Measurements from ENCODE around the gene IL1R1. TPM values are rescaled to one million over a fixed set of nuclear protein-coding genes. Genes with fewer than 3 reads are reported as not detected.

The IL1R1 gene
- total and polyA plus RNA-seq, 2 of the 4 experiments (the other 2 are of a cell fraction), result 6.5 to 13.8 TPM

DNA sequence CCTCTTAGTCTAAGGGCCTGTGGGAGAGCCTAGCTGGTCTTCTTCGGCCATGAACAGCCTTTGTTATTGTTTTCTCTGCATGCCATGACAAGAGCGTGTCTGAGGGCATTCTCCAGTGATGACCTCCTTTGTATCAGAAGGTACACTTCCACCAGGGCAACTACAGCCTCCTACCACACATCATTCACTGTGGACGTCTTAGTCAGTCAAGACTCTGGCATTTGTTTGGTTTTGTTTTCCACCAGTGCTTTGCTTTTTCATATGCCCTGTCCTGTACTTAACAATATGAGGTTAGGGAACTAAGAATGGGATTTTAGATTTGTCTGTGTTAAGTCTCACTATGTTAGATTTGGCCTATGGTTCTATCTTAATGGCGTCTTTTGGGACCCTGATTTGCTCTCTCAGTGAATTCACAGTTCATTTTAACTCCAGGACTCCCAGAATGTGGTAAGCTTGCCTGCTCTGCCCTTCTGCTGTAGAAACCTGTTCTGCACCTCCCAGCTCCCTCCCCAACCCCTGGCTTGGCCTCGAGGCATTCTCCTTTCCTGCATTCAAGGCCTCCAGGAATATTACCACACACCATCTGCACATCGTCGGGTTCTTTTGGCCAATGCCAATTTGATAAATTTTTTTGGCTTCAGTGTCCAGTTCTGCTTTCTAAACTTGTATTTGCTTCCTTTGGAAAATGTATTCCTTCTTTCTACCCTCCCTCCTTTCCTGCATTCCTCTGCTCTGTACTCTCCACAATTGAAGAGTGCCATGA lies 42.8 kb upstream of the IL1R1 start:
- H4K5ac ChIP-seq (ENCODE audit: low read depth, low read length), result peak overlapping the region; percentile 47; the same call in 1 of the 2 replicates
- no peaks in the 10 kb centered on the region for H4K20me1 ChIP-seq (ENCODE audit: insufficient read depth, low read length)
- in situ Hi-C loops (cut with MboI; ENCODE audit: low sequenced_read_pairs), result no loop called here
- peak overlapping the region; percentile 45; the same call in 1 of the 2 replicates for H2BK20ac ChIP-seq (ENCODE audit: low read depth, low read length)
- peaks cover 18% of the 10 kb centered on the region for H3K4me1 ChIP-seq (ENCODE audit: control insufficient read depth, insufficient read depth, low read length)
- H3K23ac ChIP-seq (ENCODE audit: low read depth, low read length), result no peak overlapping the region
- no peak overlapping the region for H4K8ac ChIP-seq (ENCODE audit: low read depth in 2 of 2, low read length in 2 of 2)
- H2AFZ ChIP-seq (replicated peaks; ENCODE audit: low read length, poor library complexity), result no peak overlapping the region
- intact Hi-C loops (cut with micrococcal nuclease), result loop anchor here (5.0 kb wide), 1 partner anchor 67 kb away; no protein-coding TSS in a partner anchor
- no peak overlapping the region for H3K56ac ChIP-seq (ENCODE audit: extremely low read depth, insufficient read depth, low read length)
- no peak overlapping the region for H3K4me2 ChIP-seq (ENCODE audit: low read depth, low read length)
- no peaks in the 10 kb centered on the region for H3K79me1 ChIP-seq (ENCODE audit: low read depth in 1 of 2, low read length in 2 of 2)
- peak overlapping the region; percentile 28 for H2BK5ac ChIP-seq (ENCODE audit: low read depth, low read length, poor library complexity, severe bottlenecking)
- ChIA-PET CTCF (no interaction called here), POLR2A (ENCODE audit: unreplicated experiment) (no interaction called here)
- no TSS peak for BruUV-seq (replicated peaks)
- H3K36me3 ChIP-seq (ENCODE audit: control insufficient read depth, insufficient read depth, low read length), result no peaks in the 10 kb centered on the region
- peak overlapping the region; percentile 40; the same call in 1 of the 2 replicates for H3K14ac ChIP-seq (replicated peaks; ENCODE audit: low read depth, low read length)
- DNase-seq, result no peak
- 50% methylated on average over 2 of the region's 7 CpGs; no CpG with 5 or more reads in 1 of the 2 experiments for WGBS, 2 experiments (ENCODE audit: extremely low coverage in 2 of 2, insufficient read length in 1 of 2)
- no peaks in the 10 kb centered on the region for H3K27me3 ChIP-seq (ENCODE audit: control insufficient read depth, insufficient read depth, low read length)
- peak overlapping the region; percentile 85 for H2AK5ac ChIP-seq (ENCODE audit: low read depth, low read length)
- peak overlapping the region; percentile 91; the same call in 1 of the 2 replicates for H3K27ac ChIP-seq (ENCODE audit: insufficient read depth, low read length)
- no peak for ATAC-seq (ENCODE audit: low read depth)
- peak overlapping the region; percentile 53; the same call in 1 of the 2 replicates for H3K18ac ChIP-seq (ENCODE audit: low read depth, low read length)
- peak overlapping the region; percentile 49; the same call in 1 of the 3 replicates for H2BK15ac ChIP-seq (ENCODE audit: low read depth, low read length)
- peak overlapping the region; percentile 24; the same call in 1 of the 2 replicates for H2BK120ac ChIP-seq (ENCODE audit: low read depth, low read length)
- no peak overlapping the region for H3K4ac ChIP-seq (ENCODE audit: low read depth, low read length)
- H3K9me1 ChIP-seq (ENCODE audit: insufficient read depth, low read length), result peaks cover 3% of the 10 kb centered on the region
- TF ChIP-seq MAZ (IDR thresholded peaks at IDR 0.05; ENCODE audit: borderline replicate concordance, low read depth, low read length) (no peak), RCOR1 (IDR thresholded peaks at IDR 0.05; ENCODE audit: insufficient replicate concordance, low read length) (no peak), RAD21 (IDR thresholded peaks at IDR 0.05; ENCODE audit: low read length) (no peak)
- H3K9ac ChIP-seq (ENCODE audit: low read depth, low read length), result no peak overlapping the region
- no peak overlapping the region for H2AK9ac ChIP-seq (replicated peaks; ENCODE audit: low read depth, low read length, poor library complexity)
- no peaks in the 10 kb centered on the region for H3K9me3 ChIP-seq (ENCODE audit: control insufficient read depth, insufficient read depth, low read length)
- H3K4me3 ChIP-seq (ENCODE audit: insufficient read depth, low read depth, low read length), result no peak overlapping the region
- no peak overlapping the region; the same call in 1 of the 2 replicates for H4K91ac ChIP-seq (ENCODE audit: insufficient read depth, low read depth, low read length)
- dilution Hi-C loops (cut with HindIII; ENCODE audit: low sequenced_read_pairs, unreplicated experiment), result no loop called here

Data from IMR-90 (cell line).